HUES64 (cell line): Measurements from ENCODE around the gene TGM3.

Experiments
- H3K27ac ChIP-seq: 2 replicates; pipeline ENCODE4 v1.7.0; 2013; ENCODE audit warnings: low read depth, low read length, inconsistent platforms
- H3K27me3 ChIP-seq: 2 replicates; pipeline ENCODE4 v1.6.1; 2013; ENCODE audit warnings: mild to moderate bottlenecking, low read length; ENCODE audit not compliant: insufficient read depth
- H3K36me3 ChIP-seq: 2 replicates; pipeline ENCODE4 v1.6.1; 2013; ENCODE audit warnings: mild to moderate bottlenecking, low read length; ENCODE audit not compliant: insufficient read depth
- H3K4me1 ChIP-seq: 2 replicates; pipeline ENCODE4 v1.6.1; 2013; ENCODE audit warnings: mild to moderate bottlenecking, low read length, moderate library complexity; ENCODE audit not compliant: insufficient read depth
- H3K4me3 ChIP-seq: 2 replicates; pipeline ENCODE4 v1.5.1; 2013; ENCODE audit warnings: mild to moderate bottlenecking, low read length, moderate library complexity
- H3K9ac ChIP-seq: 2 replicates; pipeline ENCODE4 v1.6.1; 2013; ENCODE audit warnings: mild to moderate bottlenecking, low read depth, low read length
- H3K9me3 ChIP-seq: 2 replicates; pipeline ENCODE4 v1.6.1; 2013; ENCODE audit warnings: low read depth, low read length; ENCODE audit not compliant: insufficient read depth
- WGBS: fragments of 150-250, 120-280 bp; methylation state at CpG from one replicate; pipeline ENCODE4 v1.1.7; 2013; ENCODE audit warnings: missing lambda C conversion rate; 5-methylcytosine and 5-hydroxymethylcytosine counted together

Gene TGM3

DNA sequence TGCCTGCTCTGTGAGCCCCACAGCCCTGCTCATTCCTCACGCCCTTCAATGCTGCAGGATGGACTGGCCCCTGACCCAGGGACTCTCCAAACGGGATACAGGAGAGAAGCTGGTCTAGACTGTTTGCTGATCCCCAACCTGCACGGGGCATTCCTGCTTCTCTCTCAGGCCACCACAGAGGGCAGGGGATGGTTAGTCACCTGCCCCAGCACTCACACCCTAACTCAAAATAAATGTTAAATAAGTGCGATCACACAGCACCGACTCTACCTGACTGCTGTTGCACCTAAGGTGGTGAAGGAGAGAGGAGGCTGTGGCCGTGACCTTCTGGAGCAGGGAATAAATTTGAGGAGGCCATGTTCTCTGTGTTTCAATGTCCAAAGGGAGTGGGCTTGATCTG lies 45.0 kb downstream of the TGM3 start:
- Histone ChIP-seq H3K27ac (no peak overlapping the region), H3K4me1 (no peaks in the 10 kb centered on the region), H3K27me3 (no peaks in the 10 kb centered on the region), H3K4me3 (no peak overlapping the region), H3K9me3 (0 out of 2 replicates have a peak, but pooled peaks cover 2% of the 10 kb centered on the region), H3K36me3 (no peaks in the 10 kb centered on the region), H3K9ac (no peak overlapping the region)
- 92% methylated on average over 6 of the region's 6 CpGs for WGBS

DNA sequence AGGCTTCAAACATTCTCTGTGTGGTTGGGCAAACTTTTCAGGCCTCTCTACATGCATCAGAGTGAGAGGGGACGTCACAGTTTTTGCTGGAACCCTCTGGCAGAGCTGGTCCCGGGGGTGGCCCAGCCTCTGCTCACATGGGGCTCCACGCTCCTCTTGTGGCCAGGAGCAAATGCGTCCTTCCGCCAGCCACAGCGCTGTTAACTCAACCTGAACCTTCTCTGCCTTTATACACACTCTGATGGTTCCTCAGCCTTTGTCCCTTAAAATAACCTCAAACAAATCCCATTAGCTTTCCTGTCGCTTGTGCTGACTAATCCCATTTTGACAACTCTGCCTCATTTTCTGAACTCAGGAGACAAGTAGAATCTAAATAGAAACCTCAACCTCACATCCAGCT lies 45.5 kb downstream of the TGM3 start:
- 0 out of 2 replicates have a peak, but pooled peaks cover 2% of the 10 kb centered on the region for H3K9me3 ChIP-seq
- no peaks in the 10 kb centered on the region for H3K36me3 ChIP-seq
- no peaks in the 10 kb centered on the region for H3K4me1 ChIP-seq
- no peak overlapping the region for H3K4me3 ChIP-seq
- no peaks in the 10 kb centered on the region for H3K27me3 ChIP-seq
- WGBS, result 90% methylated on average over 7 of the region's 7 CpGs
- H3K9ac ChIP-seq, result no peak overlapping the region
- H3K27ac ChIP-seq, result no peak overlapping the region

DNA sequence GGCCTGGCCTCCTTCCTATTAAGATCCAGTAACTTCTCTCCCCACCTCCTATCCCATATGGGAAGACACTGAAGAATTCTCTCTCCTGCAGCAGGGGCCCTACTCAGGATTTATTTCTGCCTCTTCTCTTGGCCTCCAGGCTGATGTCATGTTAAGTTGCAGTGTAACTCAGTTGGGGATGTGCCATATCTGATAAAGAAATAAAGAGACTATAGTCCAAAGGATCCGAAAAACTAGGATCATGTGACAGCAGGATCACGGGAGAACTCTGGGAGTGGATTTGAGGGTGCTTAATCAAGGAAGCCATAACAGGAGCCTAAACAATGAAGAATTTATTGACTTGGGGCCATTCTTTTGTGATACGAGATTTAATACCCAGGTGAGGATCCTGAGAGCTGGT lies 46.4 kb downstream of the TGM3 start:
- H3K27ac ChIP-seq, result no peak overlapping the region
- no peak overlapping the region for H3K9ac ChIP-seq
- no peaks in the 10 kb centered on the region for H3K36me3 ChIP-seq
- H3K27me3 ChIP-seq, result no peaks in the 10 kb centered on the region
- no peak overlapping the region for H3K4me3 ChIP-seq
- H3K4me1 ChIP-seq, result no peaks in the 10 kb centered on the region
- WGBS, result 94% methylated on average over 3 of the region's 3 CpGs
- 0 out of 2 replicates have a peak, but pooled peaks cover 2% of the 10 kb centered on the region for H3K9me3 ChIP-seq

DNA sequence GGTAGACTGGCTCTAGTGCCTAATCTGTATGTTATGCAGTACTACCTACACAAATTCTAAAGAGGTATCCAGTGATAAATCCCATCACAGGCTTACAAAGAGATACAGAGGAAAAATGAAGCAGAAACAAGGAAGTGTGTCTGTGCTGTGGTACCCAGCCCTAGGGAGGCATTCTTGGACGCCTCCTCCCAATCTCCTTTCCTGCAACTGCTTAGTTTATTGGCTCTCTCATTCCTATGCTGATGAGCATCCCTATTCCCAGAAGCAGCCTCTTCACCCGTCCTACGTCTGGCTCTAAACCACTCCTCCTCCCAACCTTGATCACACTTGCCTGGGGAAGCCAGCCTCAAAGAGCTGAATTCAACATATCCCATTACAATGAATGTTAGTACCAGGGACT lies 50.4 kb downstream of the TGM3 start:
- no peaks in the 10 kb centered on the region for H3K27me3 ChIP-seq
- no peaks in the 10 kb centered on the region for H3K36me3 ChIP-seq
- no peaks in the 10 kb centered on the region for H3K4me1 ChIP-seq
- 45% methylated on average over 3 of the region's 3 CpGs for WGBS
- H3K9ac ChIP-seq, result no peak overlapping the region
- H3K9me3 ChIP-seq, result 0 out of 2 replicates have a peak, but pooled peaks cover 2% of the 10 kb centered on the region
- no peak overlapping the region for H3K4me3 ChIP-seq
- H3K27ac ChIP-seq, result no peak overlapping the region

DNA sequence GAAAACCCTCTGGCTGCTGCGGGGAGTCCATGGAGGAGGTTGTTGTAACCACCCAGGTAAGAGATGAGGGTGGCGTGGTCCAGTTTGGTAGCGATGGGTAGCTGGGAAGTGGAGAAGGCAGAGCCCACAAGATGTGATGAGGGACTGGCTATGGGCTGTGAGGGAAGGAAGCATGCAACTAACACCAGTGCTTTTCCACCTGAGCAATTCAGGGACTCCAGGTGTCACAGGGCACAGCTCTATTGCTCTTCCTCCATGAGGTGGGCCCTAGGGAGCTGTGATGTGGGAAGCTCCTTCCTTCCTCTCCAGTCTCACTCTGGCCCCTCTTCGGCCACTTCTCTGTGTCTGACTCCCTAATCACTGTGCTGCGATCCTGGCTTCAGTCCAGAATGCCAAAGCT lies 52.5 kb downstream of the TGM3 start:
- Histone ChIP-seq H3K27ac (no peak overlapping the region), H3K27me3 (no peaks in the 10 kb centered on the region), H3K9me3 (0 out of 2 replicates have a peak, but pooled peaks cover 2% of the 10 kb centered on the region), H3K4me1 (no peaks in the 10 kb centered on the region), H3K4me3 (no peak overlapping the region), H3K36me3 (no peaks in the 10 kb centered on the region), H3K9ac (no peak overlapping the region)
- WGBS, result 91% methylated on average over 5 of the region's 5 CpGs

DNA sequence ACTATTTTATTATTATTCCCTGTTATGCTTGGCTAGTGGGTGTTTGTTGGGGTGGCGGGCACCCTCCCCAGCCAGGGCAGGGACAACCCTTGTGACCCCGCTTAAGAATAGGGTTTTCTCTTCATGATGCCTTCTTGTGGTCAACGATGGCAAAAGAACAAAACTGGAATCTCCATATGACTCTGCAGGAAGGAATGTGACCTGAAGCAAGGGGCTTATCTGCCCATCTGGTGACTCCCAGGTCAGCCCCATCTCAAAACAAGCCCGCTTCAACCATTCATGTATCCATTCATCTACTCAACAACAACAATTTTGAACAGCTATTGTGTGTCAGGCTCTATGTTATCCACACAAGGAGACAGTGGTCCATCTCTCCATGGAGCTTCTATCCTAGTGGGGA lies 54.0 kb downstream of the TGM3 start:
- Histone ChIP-seq H3K4me1 (no peaks in the 10 kb centered on the region), H3K27ac (no peak overlapping the region), H3K4me3 (no peak overlapping the region), H3K27me3 (no peaks in the 10 kb centered on the region), H3K36me3 (no peaks in the 10 kb centered on the region), H3K9ac (no peak overlapping the region), H3K9me3 (no peaks in the 10 kb centered on the region)
- 77% methylated on average over 4 of the region's 4 CpGs for WGBS

DNA sequence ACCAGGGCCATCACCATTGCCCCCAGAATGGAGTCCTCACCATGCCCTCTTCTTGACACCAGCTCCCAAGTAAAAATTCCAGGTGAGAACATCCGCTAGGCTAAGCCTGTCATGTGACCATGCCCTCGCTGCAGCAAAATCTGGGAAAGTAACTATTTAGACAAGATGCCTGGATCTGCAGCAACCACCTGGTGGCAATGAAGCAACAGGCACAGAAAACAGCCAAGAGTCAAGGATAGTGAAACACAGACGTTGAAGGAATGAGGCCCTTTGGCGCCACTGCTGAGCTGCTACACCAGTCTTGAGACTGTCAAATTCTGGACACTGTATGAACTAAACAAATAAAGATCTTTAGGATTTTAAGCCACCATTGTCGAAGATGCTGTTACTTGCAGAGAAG lies 54.8 kb downstream of the TGM3 start:
- Histone ChIP-seq H3K4me1 (no peaks in the 10 kb centered on the region), H3K36me3 (no peaks in the 10 kb centered on the region), H3K4me3 (no peak overlapping the region), H3K9me3 (no peaks in the 10 kb centered on the region), H3K27ac (no peak overlapping the region), H3K27me3 (no peaks in the 10 kb centered on the region), H3K9ac (no peak overlapping the region)
- 67% methylated on average over 5 of the region's 5 CpGs for WGBS

DNA sequence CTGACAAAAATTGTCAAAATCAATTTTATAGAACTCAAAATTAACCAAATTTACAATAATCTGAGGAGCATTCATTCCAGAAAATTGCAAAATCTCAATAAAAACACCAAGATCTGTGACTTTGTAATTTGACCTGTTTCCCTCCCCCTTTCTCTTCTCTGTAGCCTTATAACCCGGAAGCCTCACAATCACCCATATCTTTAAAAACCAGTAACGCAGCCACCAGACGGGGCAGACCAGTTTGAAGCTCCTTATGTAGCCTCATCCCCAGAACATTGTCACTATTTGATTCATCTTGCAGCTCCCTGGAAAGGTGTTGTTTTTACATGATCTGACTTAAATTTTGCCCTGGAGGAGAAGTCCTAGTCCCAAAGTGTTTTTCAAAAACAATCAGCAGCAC lies 57.4 kb downstream of the TGM3 start:
- no peaks in the 10 kb centered on the region for H3K9me3 ChIP-seq
- WGBS, result 88% methylated on average over 3 of the region's 3 CpGs
- no peak overlapping the region for H3K27ac ChIP-seq

DNA sequence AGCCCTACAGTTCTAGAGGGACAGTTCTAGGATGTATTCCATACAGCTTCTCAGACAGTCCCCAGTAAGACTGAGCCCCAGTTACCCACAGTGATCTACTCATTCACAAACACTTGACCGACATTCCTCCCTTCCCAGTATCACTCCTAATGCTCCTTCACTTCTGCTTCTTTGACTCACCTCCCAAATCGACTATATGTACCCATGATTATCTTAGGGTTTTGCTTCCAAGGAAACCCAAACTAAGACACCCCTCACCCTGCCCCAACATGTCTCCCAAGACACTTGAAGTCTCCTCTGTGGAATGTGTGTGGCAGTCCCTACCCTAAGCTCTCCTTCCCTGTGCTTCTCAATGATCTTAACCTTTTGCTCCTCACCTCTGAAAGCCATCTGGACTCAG lies 61.3 kb downstream of the TGM3 start:
- Histone ChIP-seq H3K36me3 (no peaks in the 10 kb centered on the region), H3K9me3 (0 out of 2 replicates have a peak, but pooled peaks cover 9% of the 10 kb centered on the region), H3K4me1 (no peaks in the 10 kb centered on the region), H3K27me3 (no peaks in the 10 kb centered on the region), H3K4me3 (no peak overlapping the region), H3K27ac (no peak overlapping the region), H3K9ac (no peak overlapping the region)
- WGBS, result 85% methylated on average over 2 of the region's 2 CpGs

More for the DNA sequence above, 57.4 kb downstream of the TGM3 start:
- H3K36me3 ChIP-seq, result no peaks in the 10 kb centered on the region
- no peak overlapping the region for H3K9ac ChIP-seq
- no peaks in the 10 kb centered on the region for H3K4me1 ChIP-seq
- H3K27me3 ChIP-seq, result no peaks in the 10 kb centered on the region
- H3K4me3 ChIP-seq, result no peak overlapping the region

DNA sequence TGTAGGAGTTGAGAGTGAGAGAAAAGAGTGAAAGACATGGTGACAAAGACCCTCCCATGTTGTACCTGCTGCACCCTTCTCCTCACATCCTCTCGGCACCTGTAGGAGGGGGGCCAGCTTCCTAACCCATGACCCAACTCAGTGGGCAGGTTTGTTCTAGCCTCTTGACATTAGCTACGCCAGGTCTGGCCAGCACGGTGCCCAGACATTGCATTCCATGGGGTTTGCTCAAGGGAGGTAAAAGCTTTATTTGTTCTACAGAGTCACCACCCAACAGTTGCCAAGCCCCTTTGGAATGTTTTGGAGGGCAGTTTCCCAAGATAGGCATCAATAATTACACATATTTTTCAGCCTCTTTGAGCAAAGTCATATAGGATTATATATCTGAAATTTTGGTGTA lies 62.2 kb downstream of the TGM3 start:
- H3K9me3 ChIP-seq, result 0 out of 2 replicates have a peak, but pooled peaks cover 9% of the 10 kb centered on the region
- H3K4me3 ChIP-seq, result no peak overlapping the region
- no peak overlapping the region for H3K27ac ChIP-seq
- H3K27me3 ChIP-seq, result no peaks in the 10 kb centered on the region
- no peaks in the 10 kb centered on the region for H3K36me3 ChIP-seq
- no peaks in the 10 kb centered on the region for H3K4me1 ChIP-seq
- H3K9ac ChIP-seq, result no peak overlapping the region
- WGBS, result 100% methylated on average over 3 of the region's 3 CpGs

DNA sequence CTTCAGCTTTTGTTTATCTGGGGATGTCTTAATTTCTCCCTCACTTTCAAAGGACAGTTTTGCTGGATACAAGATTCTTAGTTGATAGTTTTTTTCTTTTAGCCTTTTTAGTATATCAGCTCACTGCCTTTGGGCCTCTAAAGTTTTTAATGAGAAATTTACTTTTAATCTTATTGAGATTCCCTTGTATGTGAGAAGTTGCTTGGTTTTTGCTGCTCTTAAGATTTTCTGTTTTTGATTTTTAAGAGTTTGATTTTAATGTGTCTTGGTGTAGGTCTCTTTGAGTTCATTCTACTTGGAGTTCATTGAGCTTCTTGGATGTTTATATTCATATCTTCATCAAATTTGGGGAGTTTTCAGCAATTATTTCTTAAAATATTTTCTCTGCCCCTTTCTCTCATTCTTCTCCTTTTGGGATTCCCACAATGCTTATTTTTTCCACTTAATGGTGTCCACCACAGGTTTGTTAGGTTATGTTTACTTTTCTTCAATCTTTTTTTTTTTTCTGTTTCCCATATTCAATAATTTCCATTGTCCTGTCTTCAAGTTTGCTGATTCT lies 65.3 kb downstream of the TGM3 start:
- H3K4me3 ChIP-seq, result no peak overlapping the region
- no peaks in the 10 kb centered on the region for H3K36me3 ChIP-seq
- H3K9me3 ChIP-seq, result 0 out of 2 replicates have a peak, but pooled peaks cover 9% of the 10 kb centered on the region
- H3K27me3 ChIP-seq, result no peaks in the 10 kb centered on the region
- no peaks in the 10 kb centered on the region for H3K4me1 ChIP-seq
- H3K27ac ChIP-seq, result no peak overlapping the region
- H3K9ac ChIP-seq, result no peak overlapping the region

DNA sequence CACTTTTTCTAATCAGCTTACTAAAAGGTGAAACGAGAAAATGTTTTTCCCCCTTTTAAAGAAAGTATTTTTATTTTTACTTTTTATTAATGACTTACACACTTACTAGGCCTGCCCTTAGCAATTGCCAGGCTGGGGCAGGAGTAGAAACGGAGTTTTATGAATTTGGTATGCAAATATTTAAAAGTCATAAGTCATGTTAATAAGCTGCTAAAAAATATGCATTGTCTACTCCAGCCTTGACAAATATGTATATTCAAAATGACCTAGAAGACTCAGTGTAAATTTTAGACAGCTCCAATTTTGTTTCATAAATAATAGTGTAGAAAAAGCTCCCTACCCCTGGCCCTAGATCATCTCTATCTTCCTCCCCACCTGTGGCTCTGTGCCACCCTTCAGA lies 67.4 kb downstream of the TGM3 start:
- Histone ChIP-seq H3K27ac (no peak overlapping the region), H3K36me3 (no peaks in the 10 kb centered on the region), H3K4me3 (no peak overlapping the region), H3K4me1 (no peaks in the 10 kb centered on the region), H3K9me3 (0 out of 2 replicates have a peak, but pooled peaks cover 9% of the 10 kb centered on the region), H3K9ac (no peak overlapping the region), H3K27me3 (no peaks in the 10 kb centered on the region)
- no CpG with 5 or more reads among the region's 2 CpGs for WGBS
